Thyroid gland (tissue), 4 donors: ENCODE results near the gene MED27.

Experiments
- POLR2A ChIP-seq, 2 donors: fragments of 450-650 bp; IDR thresholded peaks; one replicate each; pipeline ENCODE4 v1.6.1; 2017; ENCODE audit warnings: antibody characterized with exemption in 2 of 2, mild to moderate bottlenecking in 2 of 2, moderate library complexity in 1 of 2
- TF ChIP-seq, protein P1 (sequence below), 6 experiments: fragments of 200-600 bp in 3 of 6; fragments of 450-650 bp in 3 of 6; sonication (generic) in 3 of 6; IDR thresholded peaks; one replicate each; pipeline ENCODE4 v1.5.1; 2016 to 2019; ENCODE audit warnings: antibody characterized with exemption in 6 of 6, mild to moderate bottlenecking in 2 of 6, inconsistent platforms in 1 of 6, moderate library complexity in 1 of 6

DNA sequence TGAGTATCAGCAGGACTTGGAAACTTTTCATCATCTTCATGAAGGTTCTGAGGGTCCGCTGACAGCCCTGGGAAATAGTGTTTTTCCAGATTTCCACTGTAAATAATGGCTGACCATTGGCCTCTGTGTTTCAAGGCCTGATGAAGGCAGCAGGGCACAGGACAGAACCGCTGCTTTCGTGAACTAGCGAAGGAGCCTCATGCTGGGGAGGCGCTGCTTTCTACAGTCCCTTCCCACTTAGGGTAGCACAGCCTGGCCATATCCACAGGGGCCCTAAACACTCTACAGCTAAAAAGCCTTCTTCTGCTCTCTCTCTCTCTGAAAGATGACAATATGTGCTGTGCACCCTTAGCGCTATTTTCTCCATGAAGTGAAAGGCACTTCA is 118.2 kb downstream of the MED27 start:
- TF ChIP-seq, protein P1, sequence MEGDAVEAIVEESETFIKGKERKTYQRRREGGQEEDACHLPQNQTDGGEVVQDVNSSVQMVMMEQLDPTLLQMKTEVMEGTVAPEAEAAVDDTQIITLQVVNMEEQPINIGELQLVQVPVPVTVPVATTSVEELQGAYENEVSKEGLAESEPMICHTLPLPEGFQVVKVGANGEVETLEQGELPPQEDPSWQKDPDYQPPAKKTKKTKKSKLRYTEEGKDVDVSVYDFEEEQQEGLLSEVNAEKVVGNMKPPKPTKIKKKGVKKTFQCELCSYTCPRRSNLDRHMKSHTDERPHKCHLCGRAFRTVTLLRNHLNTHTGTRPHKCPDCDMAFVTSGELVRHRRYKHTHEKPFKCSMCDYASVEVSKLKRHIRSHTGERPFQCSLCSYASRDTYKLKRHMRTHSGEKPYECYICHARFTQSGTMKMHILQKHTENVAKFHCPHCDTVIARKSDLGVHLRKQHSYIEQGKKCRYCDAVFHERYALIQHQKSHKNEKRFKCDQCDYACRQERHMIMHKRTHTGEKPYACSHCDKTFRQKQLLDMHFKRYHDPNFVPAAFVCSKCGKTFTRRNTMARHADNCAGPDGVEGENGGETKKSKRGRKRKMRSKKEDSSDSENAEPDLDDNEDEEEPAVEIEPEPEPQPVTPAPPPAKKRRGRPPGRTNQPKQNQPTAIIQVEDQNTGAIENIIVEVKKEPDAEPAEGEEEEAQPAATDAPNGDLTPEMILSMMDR (IDR thresholded peaks at IDR 0.05) = no peak
- no peak for TF ChIP-seq POLR2A (IDR thresholded peaks at IDR 0.05)
